OCI-LY3 (cell line): ENCODE results near the gene OGT.
"Not testable (repeated sequence)": the region's sequence is repeated elsewhere in the genome, so short reads cannot be mapped to it uniquely, and the experiment has no call there.

Experiments used
- CTCF ChIP-seq: fragments of 200-600, 300-600 bp; sonication (generic); IDR thresholded peaks from 2 replicates; pipeline ENCODE4 v1.5.1; 2014; ENCODE audit warnings: antibody characterized with exemption, low read length, low read depth
- EZH2phosphoT487 ChIP-seq: fragments of 200-600 bp; shearing (Covaris generic); IDR thresholded peaks from 2 replicates; pipeline ENCODE4 v1.6.1; 2018; ENCODE audit warnings: antibody characterized with exemption, mixed run types, low read depth

- TF ChIP-seq CTCF, EZH2phosphoT487: not testable (repeated sequence)
Measured at GRCh38 chrX:71571390-71571789, 38.5 kb downstream of the OGT start.
